SK-N-MC (cell line): ENCODE measurements around the gene CHRM3.

ENCODE experiments used
- EZH2 ChIP-seq: fragments of 200-600 bp; sonication (generic); IDR thresholded peaks from one replicate; pipeline ENCODE4 v1.6.1; 2017; ENCODE audit warnings: antibody characterized with exemption
- POLR2AphosphoS5 ChIP-seq: IDR thresholded peaks from 2 replicates; pipeline ENCODE4 v1.6.1; 2012; ENCODE audit warnings: mild to moderate bottlenecking, low read depth, low read length, borderline replicate concordance

- TF ChIP-seq EZH2 (no peak), POLR2AphosphoS5 (no peak)
Observed at GRCh38 chr1:239418681-239419080, 32.3 kb downstream of the CHRM3 start.
